ENCODE results near the gene CIB4. TPM values are rescaled to one million over a fixed set of nuclear protein-coding genes. Genes with fewer than 3 reads are reported as not detected.

Gene CIB4
- total and polyA plus RNA-seq, 2 of the 13 experiments (the other 11 are each of a cell fraction or from before 2014, with no cell fraction given): not detected

DNA sequence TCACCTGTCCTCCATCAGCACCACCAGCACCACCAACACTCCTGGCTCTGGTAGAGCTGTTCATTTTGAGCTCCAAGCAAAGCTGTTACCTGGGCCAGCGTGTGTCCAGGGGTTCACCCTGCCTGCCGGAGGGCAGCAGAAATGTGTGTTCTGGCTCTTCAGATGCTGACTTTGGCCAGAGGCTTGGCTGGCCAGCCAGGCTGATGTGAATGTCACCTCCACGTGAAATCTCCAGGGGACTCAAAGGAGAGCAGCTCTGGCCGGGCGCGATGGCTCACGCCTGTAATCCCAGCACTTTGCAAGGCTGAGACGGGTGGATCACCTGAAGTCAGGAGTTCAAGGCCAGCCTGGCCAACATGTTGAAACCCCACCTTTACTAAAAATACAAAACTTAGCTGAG, 33.5 kb downstream of the CIB4 start:
- H3K4me2 ChIP-seq (ENCODE audit: low read depth, low read length): no peak overlapping the region
- no peak overlapping the region for H3K4me3 ChIP-seq (replicated peaks in 1 of 3; ENCODE audit: insufficient read depth in 1 of 3, low read depth in 2 of 3, low read length in 3 of 3)
- peaks cover 4% of the 10 kb centered on the region; the same call in 1 of the 2 replicates for H3K9me3 ChIP-seq (ENCODE audit: low read length)
- WGBS (ENCODE audit: low lambda C conversion rate): 49% methylated on average over 8 of the region's 8 CpGs
- FAIRE-seq (no peak), ATAC-seq (no peak), DNase-seq (ENCODE audit: low spot score) (no peak)
- peaks cover 23% of the 10 kb centered on the region for H3K4me1 ChIP-seq (ENCODE audit: insufficient read depth, low read length)
- ChIA-PET CTCF (ENCODE audit: low intra/inter-chr PET ratio, low total read pairs) (interaction anchor here (7.6 kb wide), 1 partner anchor 137 kb away, joined by 118 read pairs; no protein-coding TSS in a partner anchor), POLR2A (no interaction called here)
- intact Hi-C loops (cut with micrococcal nuclease; ENCODE audit: unreplicated experiment): no loop called here
- no peak overlapping the region for H3K9ac ChIP-seq (ENCODE audit: insufficient read depth, low read depth, low read length)
- H3K27me3 ChIP-seq (ENCODE audit: control insufficient read depth in 1 of 2, insufficient read depth in 2 of 2, low read length in 2 of 2): peaks cover 0 to 27% of the 10 kb centered on the region in 2 experiments; a peak in 3 of 5 replicates
- no peaks in the 10 kb centered on the region for H3K79me2 ChIP-seq (ENCODE audit: insufficient read depth, low read length)
- no peak overlapping the region for H3K27ac ChIP-seq (ENCODE audit: extremely low read length, insufficient read depth, low read length)
- H4K20me1 ChIP-seq (ENCODE audit: insufficient read depth, low read length): no peaks in the 10 kb centered on the region
- in situ Hi-C loops (cut with HindIII; ENCODE audit: extremely low pct_ligation_motif_present, low pct_unique_long_range_greater_than_20kb): no loop called here
- H3K36me3 ChIP-seq (replicated peaks in 1 of 2; ENCODE audit: control insufficient read depth in 1 of 2, insufficient read depth in 2 of 2, low read length in 2 of 2): no peaks in the 10 kb centered on the region
- no TSS peak for BruUV-seq (replicated peaks)
- H2AFZ ChIP-seq (ENCODE audit: low read length): no peak overlapping the region
- no peak for TF ChIP-seq HNF1A (IDR thresholded peaks at IDR 0.05; ENCODE audit: low read depth)
- no peak for TF ChIP-seq HNF1A (CRISPR knock-in tag; IDR thresholded peaks at IDR 0.05; ENCODE audit: borderline replicate concordance)
- no peak for TF ChIP-seq ZNF839 (CRISPR knock-in tag; IDR thresholded peaks at IDR 0.05; ENCODE audit: borderline replicate concordance)
- no peak for TF ChIP-seq ZFP62 (CRISPR knock-in tag; IDR thresholded peaks at IDR 0.05)
- TF ChIP-seq POGZ (CRISPR knock-in tag; IDR thresholded peaks at IDR 0.05): no peak
- no peak for TF ChIP-seq ZNF224 (CRISPR knock-in tag; IDR thresholded peaks at IDR 0.05)
- no peak for TF ChIP-seq HNF1B (CRISPR knock-in tag; IDR thresholded peaks at IDR 0.05)
- TF ChIP-seq TCF7 (IDR thresholded peaks at IDR 0.05; ENCODE audit: low read depth): no peak
- TF ChIP-seq HDAC1 (CRISPR knock-in tag; IDR thresholded peaks at IDR 0.05): no peak

Measured in HepG2 (cell line).